ENCODE results near the gene BRD1. TPM values are rescaled to one million over a fixed set of nuclear protein-coding genes. Genes with fewer than 3 reads are reported as not detected.

Gene BRD1
- total RNA-seq, 1 donor from 2014 or later = 35.1 TPM

DNA sequence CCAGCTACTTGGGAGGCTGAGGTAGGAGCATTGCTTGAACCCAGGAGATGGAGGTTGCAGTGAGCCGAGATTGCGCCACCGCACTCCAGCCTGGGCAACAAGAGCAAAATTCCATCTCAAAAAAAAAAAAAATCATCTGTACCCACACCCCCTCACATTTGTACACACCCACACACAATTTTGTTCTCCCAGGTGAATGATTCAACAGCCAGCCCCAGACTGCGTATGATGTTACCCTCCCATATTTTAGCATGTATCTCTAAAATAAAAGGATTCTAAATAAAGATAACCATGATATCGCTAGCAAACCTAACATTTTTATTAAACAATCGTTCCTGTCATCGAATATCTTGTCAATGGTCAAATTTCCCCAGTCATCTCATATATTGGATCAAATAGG is 65.8 kb downstream of the BRD1 start:
- TF ChIP-seq, protein P1, sequence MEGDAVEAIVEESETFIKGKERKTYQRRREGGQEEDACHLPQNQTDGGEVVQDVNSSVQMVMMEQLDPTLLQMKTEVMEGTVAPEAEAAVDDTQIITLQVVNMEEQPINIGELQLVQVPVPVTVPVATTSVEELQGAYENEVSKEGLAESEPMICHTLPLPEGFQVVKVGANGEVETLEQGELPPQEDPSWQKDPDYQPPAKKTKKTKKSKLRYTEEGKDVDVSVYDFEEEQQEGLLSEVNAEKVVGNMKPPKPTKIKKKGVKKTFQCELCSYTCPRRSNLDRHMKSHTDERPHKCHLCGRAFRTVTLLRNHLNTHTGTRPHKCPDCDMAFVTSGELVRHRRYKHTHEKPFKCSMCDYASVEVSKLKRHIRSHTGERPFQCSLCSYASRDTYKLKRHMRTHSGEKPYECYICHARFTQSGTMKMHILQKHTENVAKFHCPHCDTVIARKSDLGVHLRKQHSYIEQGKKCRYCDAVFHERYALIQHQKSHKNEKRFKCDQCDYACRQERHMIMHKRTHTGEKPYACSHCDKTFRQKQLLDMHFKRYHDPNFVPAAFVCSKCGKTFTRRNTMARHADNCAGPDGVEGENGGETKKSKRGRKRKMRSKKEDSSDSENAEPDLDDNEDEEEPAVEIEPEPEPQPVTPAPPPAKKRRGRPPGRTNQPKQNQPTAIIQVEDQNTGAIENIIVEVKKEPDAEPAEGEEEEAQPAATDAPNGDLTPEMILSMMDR (IDR thresholded peaks at IDR 0.05) = no peak
- TF ChIP-seq POLR2AphosphoS5 (IDR thresholded peaks at IDR 0.05; ENCODE audit: insufficient read depth in 1 of 2, low read depth in 1 of 2) = no peak
- TF ChIP-seq POLR2A (IDR thresholded peaks at IDR 0.05) = no peak
- Histone ChIP-seq H3K9me3 (peaks cover 3% of the 10 kb centered on the region), H3K27ac (no peak overlapping the region), H3K27me3 (no peaks in the 10 kb centered on the region), H3K36me3 (no peaks in the 10 kb centered on the region), H3K4me3 (no peak overlapping the region), H3K4me1 (no peaks in the 10 kb centered on the region)
- no peak for DNase-seq (ENCODE audit: extremely low spot score in 2 of 2)
- intact Hi-C loops (cut with DNase I) = no loop called here

DNA sequence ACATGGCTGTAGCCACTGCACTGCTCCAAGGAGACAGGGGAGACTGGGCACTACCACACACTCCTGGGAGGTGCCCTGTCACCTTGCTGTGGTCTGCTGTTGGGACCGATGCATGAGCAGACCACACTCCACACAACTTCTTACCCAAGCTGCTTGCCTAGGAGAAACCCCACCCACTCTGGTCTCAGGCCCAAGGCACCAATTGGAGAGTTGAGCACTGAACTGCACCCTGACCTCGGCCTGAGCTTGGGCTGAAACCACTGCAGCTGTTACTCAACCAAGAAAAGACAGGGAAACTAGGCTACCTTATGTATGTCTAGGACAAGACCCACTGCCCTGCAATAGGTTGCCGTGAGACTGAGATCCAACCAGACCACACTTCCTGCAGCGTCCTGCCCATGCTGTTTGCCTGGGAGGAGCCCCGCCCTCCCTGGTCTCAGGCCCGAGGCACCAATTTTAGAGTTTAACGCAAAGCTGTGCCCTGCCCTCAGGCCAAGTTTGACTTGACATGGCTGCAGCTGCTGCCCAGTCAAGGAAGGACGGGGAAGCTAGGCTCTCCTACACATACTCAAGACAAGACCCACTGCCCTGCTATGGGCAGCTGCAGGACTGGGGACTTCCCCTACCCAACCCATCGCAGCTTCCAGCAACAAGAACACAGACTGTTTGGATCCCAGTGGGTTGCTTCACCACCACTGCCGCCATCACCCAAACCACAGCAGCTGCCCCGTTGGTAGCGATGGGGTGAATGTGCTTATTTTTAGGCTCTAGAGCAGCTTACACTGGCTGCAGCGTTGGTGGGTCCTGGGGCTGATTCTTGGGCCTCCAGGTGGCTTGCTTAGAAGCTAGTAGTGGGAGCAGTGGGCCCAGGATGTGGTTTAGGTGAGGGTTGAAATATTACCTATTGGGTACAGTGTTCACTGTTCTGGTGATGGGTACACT is 66.8 kb downstream of the BRD1 start:
- no peak for TF ChIP-seq POLR2AphosphoS5 (IDR thresholded peaks at IDR 0.05; ENCODE audit: insufficient read depth in 1 of 2, low read depth in 1 of 2)
- TF ChIP-seq, protein P1 (IDR thresholded peaks at IDR 0.05) = no peak
- no peak for TF ChIP-seq POLR2A (IDR thresholded peaks at IDR 0.05)
- no peaks in the 10 kb centered on the region for H3K27me3 ChIP-seq
- no peak overlapping the region for H3K27ac ChIP-seq
- H3K9me3 ChIP-seq = no peaks in the 10 kb centered on the region
- no peak overlapping the region for H3K4me3 ChIP-seq
- DNase-seq (ENCODE audit: extremely low spot score in 2 of 2) = peak in 1 of 2 donors; percentile 56
- H3K4me1 ChIP-seq = no peaks in the 10 kb centered on the region
- intact Hi-C loops (cut with DNase I) = no loop called here
- H3K36me3 ChIP-seq = no peaks in the 10 kb centered on the region

DNA sequence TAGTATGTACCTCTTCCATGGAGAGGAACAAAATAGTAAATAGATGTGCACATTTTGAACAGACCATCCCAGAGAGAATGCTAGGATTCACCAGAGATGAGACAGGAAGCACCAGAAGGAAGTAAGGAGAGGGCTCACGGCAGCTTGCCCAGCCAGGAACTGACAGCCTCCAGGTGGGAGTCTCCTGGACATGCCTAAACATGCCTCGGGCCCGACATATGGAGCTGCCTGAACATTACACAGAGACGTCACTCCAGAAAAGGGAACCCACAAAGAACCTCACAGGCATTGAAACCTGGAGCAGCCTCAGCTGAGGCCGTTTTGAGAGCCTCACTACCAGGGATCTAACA is 67.4 kb downstream of the BRD1 start:
- Histone ChIP-seq H3K4me1 (no peaks in the 10 kb centered on the region), H3K27ac (no peak overlapping the region), H3K9me3 (no peaks in the 10 kb centered on the region), H3K36me3 (no peaks in the 10 kb centered on the region), H3K27me3 (no peaks in the 10 kb centered on the region), H3K4me3 (no peak overlapping the region)
- DNase-seq (ENCODE audit: extremely low spot score in 2 of 2) = no peak
- intact Hi-C loops (cut with DNase I) = no loop called here
- no peak for TF ChIP-seq POLR2AphosphoS5 (IDR thresholded peaks at IDR 0.05; ENCODE audit: insufficient read depth in 1 of 2, low read depth in 1 of 2)
- TF ChIP-seq, protein P1 (IDR thresholded peaks at IDR 0.05) = no peak
- TF ChIP-seq POLR2A (IDR thresholded peaks at IDR 0.05) = no peak

DNA sequence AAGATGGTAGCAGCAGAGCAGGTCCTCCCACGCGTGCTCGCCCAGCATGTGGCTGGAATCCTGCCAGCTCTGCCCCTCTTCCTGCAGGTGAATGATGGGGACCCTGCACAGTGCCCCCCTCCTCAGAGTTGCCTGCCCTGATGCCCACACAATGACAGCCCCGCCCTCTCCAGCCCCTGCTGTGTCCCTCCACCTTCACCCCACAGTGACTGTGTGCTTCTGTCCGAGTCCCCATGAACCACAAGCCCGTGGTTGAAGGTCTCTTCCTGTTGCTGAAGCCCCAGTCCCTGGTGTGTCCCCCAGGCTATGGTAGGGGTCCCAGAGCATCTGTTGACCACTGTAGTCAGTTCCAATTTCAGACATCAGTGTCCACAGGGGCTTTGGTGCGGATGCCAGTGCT is 71.0 kb downstream of the BRD1 start:
- no peak overlapping the region for H3K4me3 ChIP-seq
- H3K9me3 ChIP-seq = no peaks in the 10 kb centered on the region
- H3K36me3 ChIP-seq = no peaks in the 10 kb centered on the region
- H3K27me3 ChIP-seq = no peaks in the 10 kb centered on the region
- intact Hi-C loops (cut with DNase I) = no loop called here
- no peaks in the 10 kb centered on the region for H3K4me1 ChIP-seq
- peak in 1 of 2 donors; percentile 58 for DNase-seq (ENCODE audit: extremely low spot score in 2 of 2)
- no peak overlapping the region for H3K27ac ChIP-seq
- no peak for TF ChIP-seq POLR2AphosphoS5 (IDR thresholded peaks at IDR 0.05; ENCODE audit: insufficient read depth in 1 of 2, low read depth in 1 of 2)
- TF ChIP-seq, protein P1 (IDR thresholded peaks at IDR 0.05) = no peak
- no peak for TF ChIP-seq POLR2A (IDR thresholded peaks at IDR 0.05)

DNA sequence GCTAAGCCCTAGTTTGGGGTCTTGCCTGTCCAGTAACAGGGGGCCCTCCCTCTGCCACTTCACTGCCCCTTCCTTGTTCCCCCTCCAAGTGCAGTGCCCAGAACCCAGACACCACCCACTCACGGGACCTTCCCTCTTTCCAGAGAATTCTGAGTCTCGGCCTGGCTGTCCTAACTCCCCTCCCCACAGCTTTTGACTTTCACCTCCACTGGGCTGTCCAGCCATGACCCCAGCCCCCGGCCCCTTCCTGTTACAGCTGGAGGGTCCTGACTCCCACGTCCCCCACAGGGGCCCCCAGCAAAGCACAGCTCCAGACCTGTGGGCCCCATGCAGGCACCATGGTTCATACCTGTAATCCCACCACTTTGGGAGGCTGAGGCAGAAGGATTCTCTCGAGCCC is 71.5 kb downstream of the BRD1 start:
- Histone ChIP-seq H3K4me1 (no peaks in the 10 kb centered on the region), H3K4me3 (no peak overlapping the region), H3K27ac (no peak overlapping the region), H3K9me3 (no peaks in the 10 kb centered on the region), H3K27me3 (no peaks in the 10 kb centered on the region), H3K36me3 (no peaks in the 10 kb centered on the region)
- TF ChIP-seq, protein P1 (IDR thresholded peaks at IDR 0.05) = no peak
- no peak for TF ChIP-seq POLR2A (IDR thresholded peaks at IDR 0.05)
- no peak for TF ChIP-seq POLR2AphosphoS5 (IDR thresholded peaks at IDR 0.05; ENCODE audit: insufficient read depth in 1 of 2, low read depth in 1 of 2)
- peak in 1 of 2 donors; percentile 77 for DNase-seq (ENCODE audit: extremely low spot score in 2 of 2)
- intact Hi-C loops (cut with DNase I) = no loop called here
